Measurements from ENCODE around the gene KRTAP5-1. TPM values are rescaled to one million over a fixed set of nuclear protein-coding genes. Genes with fewer than 3 reads are reported as not detected.
"Not testable (repeated sequence)": the region's sequence is repeated elsewhere in the genome, so short reads cannot be mapped to it uniquely, and the experiment has no call there.

KRTAP5-1 gene
- total RNA-seq, 4 donors from 2014 or later, result not detected

- TF ChIP-seq CTCF (IDR thresholded peaks at IDR 0.05), result no peak
- no peak for DNase-seq (ENCODE audit: low spot score)
- ATAC-seq (ENCODE audit: low FRiP score), result no peak
These were observed 23.3 kb upstream of the KRTAP5-1 start, which contains the start of gene KRTAP5-3 for GRCh38 chr11:1608363-1608762. KRTAP5-3 (minus strand) TSS chr11:1608463; CDS start chr11:1608385, 78 bp downstream.

- not testable (repeated sequence) for DNase-seq (ENCODE audit: low spot score); ATAC-seq (ENCODE audit: low FRiP score)
These were observed 22.8 kb upstream of the KRTAP5-1 start for GRCh38 chr11:1607901-1608300.

DNA sequence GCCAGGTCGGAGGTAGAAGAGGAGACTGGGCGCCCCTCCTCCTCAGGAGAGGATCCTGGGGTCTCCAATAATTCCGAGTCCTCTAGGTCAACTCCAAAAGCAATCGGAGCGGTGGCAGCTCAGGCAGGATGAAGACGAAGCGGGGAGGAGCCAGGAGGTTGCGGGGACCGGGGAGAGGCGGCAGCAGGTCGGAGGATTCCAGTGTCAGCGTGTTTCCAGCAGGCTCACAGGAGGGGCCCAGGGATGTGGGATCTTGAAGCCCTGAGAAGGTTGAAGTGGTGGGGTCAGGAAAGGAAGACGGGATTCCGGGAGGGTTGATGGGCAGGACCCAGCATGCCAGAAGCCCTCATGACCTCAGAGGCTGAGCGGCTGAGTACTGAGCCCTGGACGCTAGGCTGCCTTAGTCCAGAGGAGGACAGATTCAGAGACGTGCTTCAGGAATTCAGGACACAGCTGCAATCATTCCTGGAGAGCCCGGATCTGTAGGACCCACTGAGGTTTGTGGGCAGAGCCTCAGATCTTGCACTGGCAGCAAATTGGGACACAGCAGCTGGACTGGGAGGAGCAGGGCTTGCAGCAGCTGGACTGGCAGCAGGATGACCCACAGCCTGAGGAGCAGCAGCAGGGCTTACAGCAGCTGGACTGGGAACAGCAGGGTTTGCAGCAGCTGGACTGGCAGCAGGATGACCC lies 22.2 kb upstream of the KRTAP5-1 start:
- not testable (repeated sequence) for DNase-seq (ENCODE audit: low spot score); ATAC-seq (ENCODE audit: low FRiP score)

- DNase-seq (ENCODE audit: low spot score); ATAC-seq (ENCODE audit: low FRiP score): not testable (repeated sequence)
These were observed 20.8 kb upstream of the KRTAP5-1 start for GRCh38 chr11:1605923-1606322.

DNA sequence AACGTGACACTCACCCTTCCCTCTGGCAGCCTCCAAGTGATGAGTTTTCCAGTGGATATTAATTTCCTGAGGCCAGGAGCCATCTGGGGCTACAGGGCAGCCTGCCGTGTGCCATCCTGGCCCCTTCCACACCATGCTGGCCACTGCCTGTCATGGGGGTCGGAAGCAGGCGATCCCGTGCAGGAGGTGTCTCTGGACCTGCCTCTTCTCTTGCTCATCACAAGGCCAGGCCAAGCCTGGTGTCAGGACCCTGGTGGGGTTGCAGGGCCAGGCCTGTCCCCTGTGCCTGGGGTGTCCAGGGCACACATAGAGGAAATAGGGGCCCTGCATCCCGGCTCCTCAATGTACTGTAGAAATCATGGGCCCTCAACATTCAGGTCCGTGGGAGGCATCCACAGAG lies 19.6 kb upstream of the KRTAP5-1 start:
- TF ChIP-seq CTCF (IDR thresholded peaks at IDR 0.05), result no peak
- ATAC-seq (ENCODE audit: low FRiP score), result no peak
- DNase-seq (ENCODE audit: low spot score), result no peak

DNA sequence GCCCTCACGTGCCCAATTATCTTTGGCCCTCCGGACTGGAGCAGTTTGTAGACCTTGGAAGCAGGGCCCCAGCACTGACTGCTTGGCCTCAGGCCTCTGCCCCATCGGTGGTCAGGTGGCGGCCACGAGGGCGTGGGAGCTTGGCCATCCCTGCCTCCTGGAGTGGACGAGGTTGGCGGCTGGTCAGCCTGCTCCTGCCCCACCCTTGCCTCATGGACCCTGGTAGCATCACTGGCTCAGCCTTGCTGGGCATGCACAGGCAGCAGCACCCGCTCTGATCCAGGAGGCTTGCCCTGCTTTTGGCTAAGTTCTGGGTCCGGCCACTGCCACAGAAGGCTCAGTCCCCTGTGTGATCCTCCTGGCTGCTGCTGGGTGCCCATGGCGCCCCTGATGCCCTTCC lies 19.1 kb upstream of the KRTAP5-1 start:
- no peak for TF ChIP-seq CTCF (IDR thresholded peaks at IDR 0.05)
- ATAC-seq (ENCODE audit: low FRiP score) (no peak), DNase-seq (ENCODE audit: low spot score) (no peak)

DNA sequence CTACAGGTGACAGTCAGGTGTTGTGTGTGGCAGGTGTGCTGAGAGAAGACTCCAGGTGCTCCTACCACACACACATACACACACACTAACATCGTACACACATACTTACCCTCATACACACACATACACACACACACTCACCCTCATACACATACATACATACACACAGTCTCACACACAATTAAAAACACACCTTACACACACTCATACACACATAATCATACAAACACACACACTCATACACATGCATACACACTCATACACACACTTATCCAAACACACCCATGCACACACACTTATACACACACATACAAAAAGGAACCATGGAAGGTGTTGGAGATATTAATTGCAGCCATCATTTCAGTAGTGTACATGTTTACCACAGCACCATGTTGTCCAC lies 18.5 kb upstream of the KRTAP5-1 start:
- ATAC-seq (ENCODE audit: low FRiP score) (no peak), DNase-seq (ENCODE audit: low spot score) (no peak)
- TF ChIP-seq CTCF (IDR thresholded peaks at IDR 0.05), result no peak

GRCh38 chr11:1601663-1602062 lies 16.6 kb upstream of the KRTAP5-1 start:
- not testable (repeated sequence) for DNase-seq (ENCODE audit: low spot score); ATAC-seq (ENCODE audit: low FRiP score)

DNA sequence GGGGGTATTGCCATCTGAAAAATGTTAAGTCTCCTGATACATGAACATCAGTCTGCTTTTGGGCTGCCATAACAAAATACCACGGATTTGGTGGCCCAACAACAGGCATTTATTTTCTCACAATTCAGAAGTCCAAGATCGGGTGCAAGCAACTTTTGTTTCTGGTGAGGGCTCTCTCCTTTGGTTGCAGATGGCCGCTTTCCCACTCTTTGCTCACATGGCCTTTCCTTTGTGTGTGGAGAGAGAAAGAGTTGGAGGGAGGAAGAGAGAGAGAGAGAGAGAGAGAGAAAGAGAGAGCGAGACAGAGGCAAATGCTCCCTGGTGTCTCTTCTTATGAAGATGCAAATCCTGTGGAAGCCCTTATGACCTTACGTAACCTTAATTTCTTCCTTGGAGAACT lies 15.5 kb upstream of the KRTAP5-1 start:
- no peak for DNase-seq (ENCODE audit: low spot score)
- no peak for TF ChIP-seq CTCF (IDR thresholded peaks at IDR 0.05)
- ATAC-seq (ENCODE audit: low FRiP score), result no peak

Measured in omental fat pad (tissue), 4 donors.